ENCODE results near the gene DMRT1.

DNA sequence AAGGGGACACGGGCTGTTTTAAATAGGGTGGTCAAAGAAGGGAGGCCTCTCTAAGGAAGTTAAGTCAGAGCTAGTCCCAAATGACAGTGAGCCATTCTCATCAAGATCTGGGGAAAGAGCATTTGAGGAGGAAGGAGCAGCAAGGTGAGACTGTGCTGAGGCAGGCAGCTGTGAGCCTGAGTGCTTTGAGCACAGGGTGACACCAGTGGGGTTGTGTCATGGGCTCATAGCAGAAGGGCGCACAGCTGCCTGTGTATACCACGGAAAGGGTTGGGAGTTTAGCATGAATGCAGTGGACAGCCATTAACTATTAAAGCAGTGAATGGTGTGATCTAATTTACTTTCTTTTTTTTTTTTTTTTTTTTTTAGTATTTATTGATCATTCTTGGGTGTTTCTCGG, 19.2 kb downstream of the DMRT1 start:
- TF ChIP-seq POLR2AphosphoS5 (IDR thresholded peaks at IDR 0.05; ENCODE audit: low read depth, low read length) (no peak), RAD21 (IDR thresholded peaks at IDR 0.05; ENCODE audit: low read depth) (no peak), JUND (IDR thresholded peaks at IDR 0.05) (no peak), CBX3 (IDR thresholded peaks at IDR 0.05; ENCODE audit: low read depth) (no peak), POLR2A (IDR thresholded peaks at IDR 0.05; ENCODE audit: borderline replicate concordance, extremely low read depth, insufficient read depth, insufficient read length) (no peak)
- TF ChIP-seq, protein P1, sequence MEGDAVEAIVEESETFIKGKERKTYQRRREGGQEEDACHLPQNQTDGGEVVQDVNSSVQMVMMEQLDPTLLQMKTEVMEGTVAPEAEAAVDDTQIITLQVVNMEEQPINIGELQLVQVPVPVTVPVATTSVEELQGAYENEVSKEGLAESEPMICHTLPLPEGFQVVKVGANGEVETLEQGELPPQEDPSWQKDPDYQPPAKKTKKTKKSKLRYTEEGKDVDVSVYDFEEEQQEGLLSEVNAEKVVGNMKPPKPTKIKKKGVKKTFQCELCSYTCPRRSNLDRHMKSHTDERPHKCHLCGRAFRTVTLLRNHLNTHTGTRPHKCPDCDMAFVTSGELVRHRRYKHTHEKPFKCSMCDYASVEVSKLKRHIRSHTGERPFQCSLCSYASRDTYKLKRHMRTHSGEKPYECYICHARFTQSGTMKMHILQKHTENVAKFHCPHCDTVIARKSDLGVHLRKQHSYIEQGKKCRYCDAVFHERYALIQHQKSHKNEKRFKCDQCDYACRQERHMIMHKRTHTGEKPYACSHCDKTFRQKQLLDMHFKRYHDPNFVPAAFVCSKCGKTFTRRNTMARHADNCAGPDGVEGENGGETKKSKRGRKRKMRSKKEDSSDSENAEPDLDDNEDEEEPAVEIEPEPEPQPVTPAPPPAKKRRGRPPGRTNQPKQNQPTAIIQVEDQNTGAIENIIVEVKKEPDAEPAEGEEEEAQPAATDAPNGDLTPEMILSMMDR (IDR thresholded peaks at IDR 0.05 in 2 of 3, conservative IDR thresholded peaks at IDR 0.05 in 1 of 3; ENCODE audit: borderline replicate concordance in 1 of 3, insufficient read depth in 1 of 3, low read depth in 2 of 3, low read length in 2 of 3): no peak
- TF ChIP-seq, protein P2, sequence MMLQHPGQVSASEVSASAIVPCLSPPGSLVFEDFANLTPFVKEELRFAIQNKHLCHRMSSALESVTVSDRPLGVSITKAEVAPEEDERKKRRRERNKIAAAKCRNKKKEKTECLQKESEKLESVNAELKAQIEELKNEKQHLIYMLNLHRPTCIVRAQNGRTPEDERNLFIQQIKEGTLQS (IDR thresholded peaks at IDR 0.05): no peak
